ENCODE measurements around the gene KCNQ5. TPM values are rescaled to one million over a fixed set of nuclear protein-coding genes. Genes with fewer than 3 reads are reported as not detected.

Gene KCNQ5
- total RNA-seq, 1 donor from 2014 or later, result 0.49 TPM

DNA sequence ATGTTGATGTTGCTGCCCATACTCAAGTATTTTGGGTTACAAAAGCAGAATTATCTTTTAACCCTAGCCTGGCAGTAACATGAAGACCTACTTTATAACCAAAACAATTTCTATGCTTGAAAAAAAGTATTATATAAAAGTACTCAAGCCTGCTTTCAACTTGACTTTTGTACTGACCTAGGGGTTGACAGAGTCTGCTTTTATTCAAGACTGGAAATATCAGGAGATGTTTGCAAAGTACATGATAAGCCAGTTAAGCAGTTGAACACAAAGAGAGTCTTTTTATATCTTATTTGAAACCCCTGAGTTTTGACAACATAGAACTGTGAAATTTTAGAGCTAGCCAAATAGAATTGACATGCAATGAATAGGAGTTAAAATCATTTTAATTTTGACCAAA lies 159.8 kb downstream of the KCNQ5 start:
- intact Hi-C loops (cut with DNase I), result no loop called here
- ATAC-seq (no peak), DNase-seq (ENCODE audit: low spot score) (no peak)

DNA sequence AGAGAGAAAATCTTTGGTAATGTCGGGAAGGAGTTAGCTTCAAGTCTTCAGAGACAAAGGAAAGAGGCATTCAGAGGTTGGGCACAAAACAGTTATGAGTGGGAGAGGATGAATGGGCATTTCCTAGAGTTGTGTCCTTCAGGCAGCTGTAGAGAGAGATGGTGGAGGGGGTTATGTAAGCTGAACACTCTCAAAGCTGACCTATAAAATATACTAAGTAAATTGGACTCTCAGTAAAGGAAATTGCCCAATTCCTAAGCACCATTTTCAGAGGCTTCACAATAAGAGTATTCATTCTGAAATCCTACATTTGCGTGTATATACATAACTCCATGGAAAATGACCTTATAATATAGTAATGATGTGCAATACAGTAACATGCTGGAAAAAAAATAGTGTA lies 161.2 kb downstream of the KCNQ5 start:
- intact Hi-C loops (cut with DNase I), result no loop called here
- no peak for ATAC-seq
- DNase-seq (ENCODE audit: low spot score), result no peak

- ATAC-seq (no peak), DNase-seq (ENCODE audit: low spot score) (no peak)
- intact Hi-C loops (cut with DNase I), result no loop called here
Measured at GRCh38 chr6:72783666-72784065, 161.8 kb downstream of the KCNQ5 start.

GRCh38 chr6:72784071-72784470 lies 162.2 kb downstream of the KCNQ5 start:
- ATAC-seq (no peak), DNase-seq (ENCODE audit: low spot score) (no peak)
- intact Hi-C loops (cut with DNase I), result no loop called here

DNA sequence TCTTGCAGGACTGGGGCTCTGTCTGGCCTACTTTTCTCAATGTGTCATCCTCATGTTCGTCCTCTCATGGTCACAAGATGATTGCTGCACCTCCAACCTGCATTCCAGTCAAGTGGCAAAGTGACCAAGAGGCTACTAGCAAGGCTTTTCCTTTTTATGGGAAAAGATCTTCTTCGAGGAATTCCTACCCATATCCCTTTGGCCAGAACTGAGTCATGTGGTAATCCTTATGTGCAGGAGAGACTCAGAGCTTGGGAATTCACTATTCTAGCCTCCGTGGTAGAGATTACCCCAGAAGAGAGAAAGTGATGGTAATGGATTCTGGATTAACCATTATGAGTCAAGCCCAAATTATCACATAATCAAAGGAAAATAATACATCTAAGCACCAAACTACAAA lies 162.7 kb downstream of the KCNQ5 start:
- intact Hi-C loops (cut with DNase I), result no loop called here
- no peak for ATAC-seq
- no peak for DNase-seq (ENCODE audit: low spot score)

- intact Hi-C loops (cut with DNase I), result no loop called here
- DNase-seq (ENCODE audit: low spot score) (no peak), ATAC-seq (peak; percentile 24)
Measured at GRCh38 chr6:72787391-72788031, 165.6 kb downstream of the KCNQ5 start.

DNA sequence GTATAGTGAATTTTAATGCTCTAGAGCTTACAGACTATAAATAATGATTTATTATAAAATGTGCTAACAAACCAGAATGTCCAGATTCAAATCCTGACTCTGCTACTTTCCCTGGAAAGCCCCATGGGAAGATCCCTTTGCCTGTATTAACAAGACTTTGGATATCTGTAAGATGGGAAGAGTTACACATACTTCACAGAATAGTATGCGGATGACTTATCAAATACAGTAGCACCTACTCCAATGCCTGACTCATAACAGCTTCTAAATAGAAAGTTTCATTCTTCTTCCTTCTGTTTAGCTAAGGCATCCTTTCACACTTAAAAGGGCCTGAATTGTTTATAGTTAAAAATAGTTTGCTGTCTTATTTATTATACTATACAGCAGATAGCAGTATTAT lies 166.3 kb downstream of the KCNQ5 start:
- DNase-seq (ENCODE audit: low spot score), result no peak
- no peak for ATAC-seq
- intact Hi-C loops (cut with DNase I), result no loop called here

DNA sequence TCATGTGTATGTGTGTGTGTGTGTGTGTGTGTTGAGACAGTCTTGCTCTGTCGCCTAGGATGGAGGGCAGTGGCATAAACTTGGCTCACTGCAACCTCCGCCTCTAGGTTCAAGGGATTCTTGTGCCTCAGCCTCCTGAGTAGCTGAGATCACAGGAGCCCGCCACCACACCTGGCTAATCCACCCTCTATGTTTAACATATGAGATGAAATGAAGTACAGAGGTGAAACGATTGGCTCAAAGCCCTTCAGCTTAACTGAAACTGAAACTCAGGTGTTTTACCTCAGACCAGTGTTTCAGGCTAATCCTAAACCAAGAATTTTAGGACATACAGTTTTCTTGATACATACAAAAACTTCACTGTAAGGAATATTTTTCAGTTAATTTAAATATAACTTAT lies 167.3 kb downstream of the KCNQ5 start:
- no peak for ATAC-seq
- DNase-seq (ENCODE audit: low spot score), result no peak
- intact Hi-C loops (cut with DNase I), result no loop called here

DNA sequence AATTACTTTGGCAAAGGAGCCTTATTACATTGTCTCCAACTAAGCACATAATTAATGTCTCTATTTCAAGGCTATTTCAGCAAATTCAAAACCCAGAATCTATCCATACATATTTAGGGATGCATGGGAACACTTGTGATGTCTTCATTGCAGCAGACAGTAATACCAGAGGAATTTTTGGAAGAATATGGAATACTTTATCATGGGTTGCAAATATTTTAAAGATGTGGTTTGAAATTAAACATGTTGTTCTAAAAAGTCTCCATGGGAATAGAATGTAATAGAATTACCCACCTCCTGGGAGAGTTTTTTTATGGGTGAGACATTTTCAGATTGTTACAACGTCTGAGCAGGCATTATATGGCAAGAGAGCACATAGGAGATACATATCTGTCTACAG lies 170.8 kb downstream of the KCNQ5 start:
- ATAC-seq (no peak), DNase-seq (ENCODE audit: low spot score) (no peak)
- intact Hi-C loops (cut with DNase I), result no loop called here

- intact Hi-C loops (cut with DNase I), result no loop called here
- ATAC-seq (no peak), DNase-seq (ENCODE audit: low spot score) (no peak)
Measured at GRCh38 chr6:72793641-72794395, 172.0 kb downstream of the KCNQ5 start.

- ATAC-seq (no peak), DNase-seq (ENCODE audit: low spot score) (no peak)
- intact Hi-C loops (cut with DNase I), result no loop called here
Measured at GRCh38 chr6:72798196-72798595, 176.3 kb downstream of the KCNQ5 start.

- ATAC-seq, result no peak
- no peak for DNase-seq (ENCODE audit: low spot score)
- intact Hi-C loops (cut with DNase I), result loop anchor here (2.0 kb wide), 1 partner anchor 77 kb away; no protein-coding TSS in a partner anchor
Measured at GRCh38 chr6:72809746-72810379, 188.0 kb downstream of the KCNQ5 start.

DNA sequence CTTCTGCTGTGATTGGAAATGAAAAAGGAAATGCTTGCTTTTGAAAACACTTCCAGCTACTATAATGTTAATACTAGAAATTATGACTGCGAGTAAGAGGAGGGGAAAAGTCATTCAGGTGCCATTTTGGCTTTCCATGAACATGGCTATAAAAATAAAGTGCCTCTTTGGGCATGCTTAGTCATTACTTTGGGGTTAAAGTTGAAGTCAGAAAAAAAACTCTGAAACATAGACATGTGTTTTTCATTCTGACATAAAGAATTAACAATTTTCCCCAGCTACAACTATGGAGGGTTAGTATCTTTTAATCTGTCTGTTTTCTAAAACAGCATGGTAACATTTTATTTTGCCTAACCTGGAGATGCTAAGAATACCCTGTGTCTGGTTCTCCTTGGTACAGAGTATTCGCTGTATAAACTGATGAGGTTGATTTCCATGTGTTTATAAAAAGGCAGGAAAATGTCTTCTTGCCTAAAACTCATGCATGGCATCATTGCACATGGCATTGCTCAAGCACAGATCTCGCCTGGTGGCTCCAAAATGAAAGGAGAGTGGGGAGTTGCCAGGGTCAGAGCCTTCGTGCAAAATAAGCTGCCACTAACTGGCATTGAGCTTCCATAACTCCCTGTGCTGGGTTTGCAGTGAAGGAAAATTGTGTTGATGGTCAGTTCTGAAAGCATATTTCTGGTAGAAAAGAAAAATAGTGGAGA lies 188.9 kb downstream of the KCNQ5 start:
- ATAC-seq (no peak), DNase-seq (ENCODE audit: low spot score) (no peak)
- intact Hi-C loops (cut with DNase I), result no loop called here

DNA sequence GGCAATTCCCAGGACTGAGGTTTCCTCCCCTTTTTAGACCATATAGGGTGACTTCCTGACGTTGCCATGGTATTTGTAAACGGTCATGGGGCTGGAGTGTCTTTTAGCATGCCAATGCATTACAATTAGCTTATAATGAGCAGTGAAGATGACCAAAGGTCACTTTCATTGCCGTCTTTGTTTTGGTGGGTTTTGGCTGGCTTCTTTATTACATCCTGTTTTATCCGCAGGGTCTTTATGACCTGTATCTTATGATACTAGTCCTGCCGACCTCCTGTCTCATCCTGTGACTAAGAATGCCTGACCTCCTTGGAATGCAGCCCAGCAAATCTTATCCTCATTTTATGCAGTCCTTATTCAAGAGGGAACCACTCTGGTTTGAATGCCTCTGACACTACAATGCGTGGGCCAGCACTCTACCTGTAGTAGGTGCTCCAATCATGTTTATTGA lies 190.1 kb downstream of the KCNQ5 start:
- ATAC-seq, result no peak
- intact Hi-C loops (cut with DNase I), result no loop called here

DNA sequence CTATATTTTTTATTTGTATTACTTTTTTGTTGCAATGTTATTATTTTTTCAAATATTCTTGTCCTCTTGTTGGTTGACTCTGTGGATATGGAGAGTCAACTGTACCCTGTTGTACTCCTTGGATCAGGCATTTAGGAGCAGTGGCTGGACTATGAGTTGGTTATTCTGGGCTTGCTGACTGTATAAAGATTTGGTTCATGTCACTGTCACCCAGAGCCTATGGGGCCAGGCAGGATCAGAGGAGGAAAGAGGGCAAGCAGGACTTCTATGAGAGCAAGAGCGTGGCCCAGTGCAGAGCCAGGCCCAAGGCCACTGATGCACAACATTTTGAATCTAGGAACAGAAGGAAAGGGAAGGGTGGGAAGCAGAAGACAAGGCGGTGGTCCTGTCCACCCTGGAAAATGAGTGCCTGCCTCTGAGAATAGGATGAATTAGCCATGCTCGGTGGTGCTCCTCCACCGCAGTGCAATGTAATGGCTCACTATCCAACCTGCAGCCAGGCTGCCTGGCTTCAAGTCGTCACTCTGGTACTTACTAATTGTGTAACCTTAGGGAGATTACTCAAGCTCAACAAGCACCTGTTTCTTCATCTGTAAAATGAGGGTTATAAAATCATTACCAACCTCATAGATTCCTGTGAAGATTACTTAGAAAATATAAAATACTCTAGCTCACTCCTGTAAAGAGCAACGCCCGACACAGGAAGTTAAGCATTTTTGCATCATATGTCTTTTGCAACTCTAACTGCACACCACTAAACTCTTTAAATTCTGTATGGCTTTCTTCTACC lies 192.1 kb downstream of the KCNQ5 start:
- DNase-seq (ENCODE audit: low spot score) (no peak), ATAC-seq (no peak)
- intact Hi-C loops (cut with DNase I), result no loop called here

More for the DNA sequence above, 190.1 kb downstream of the KCNQ5 start:
- DNase-seq (ENCODE audit: low spot score), result no peak

DNA sequence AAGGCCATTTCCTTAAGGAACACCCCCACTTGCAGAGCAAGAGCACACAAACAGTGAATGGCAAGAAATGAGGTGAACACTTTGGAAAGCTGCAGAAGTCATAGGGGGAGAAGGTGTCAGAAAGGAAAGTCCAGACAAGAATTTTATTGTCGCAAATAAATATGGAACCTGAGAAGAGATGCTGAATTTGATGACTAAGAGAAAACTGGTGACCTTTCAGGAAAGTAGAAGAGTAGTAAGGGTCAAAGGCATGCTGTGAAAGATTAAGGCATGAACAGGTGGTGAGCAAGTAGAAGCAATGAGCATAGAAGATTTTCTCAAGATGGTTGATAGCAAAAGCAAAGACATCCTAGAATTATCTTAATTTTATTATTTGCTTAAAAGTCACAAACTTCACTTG lies 194.2 kb downstream of the KCNQ5 start:
- intact Hi-C loops (cut with DNase I), result no loop called here
- no peak for ATAC-seq
- no peak for DNase-seq (ENCODE audit: low spot score)

DNA sequence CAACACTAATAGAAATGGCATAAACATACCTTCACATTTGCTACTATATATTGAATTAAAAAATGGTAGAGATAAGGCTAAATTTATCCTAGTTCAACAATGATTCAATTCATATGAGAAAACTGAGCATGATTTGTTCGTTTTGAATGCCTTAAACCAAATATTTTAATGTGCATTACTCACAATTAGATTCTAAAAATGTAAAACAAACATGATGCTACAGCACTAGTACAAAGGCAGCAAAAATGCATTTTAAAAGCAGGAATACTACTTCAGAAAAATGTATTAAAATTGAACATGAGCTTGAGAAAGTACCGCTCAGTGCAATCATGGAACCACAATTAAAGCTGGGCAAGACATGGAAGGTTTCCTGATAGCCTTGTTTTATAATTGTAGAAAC lies 195.3 kb downstream of the KCNQ5 start:
- ATAC-seq (no peak), DNase-seq (ENCODE audit: low spot score) (no peak)
- intact Hi-C loops (cut with DNase I), result no loop called here

DNA sequence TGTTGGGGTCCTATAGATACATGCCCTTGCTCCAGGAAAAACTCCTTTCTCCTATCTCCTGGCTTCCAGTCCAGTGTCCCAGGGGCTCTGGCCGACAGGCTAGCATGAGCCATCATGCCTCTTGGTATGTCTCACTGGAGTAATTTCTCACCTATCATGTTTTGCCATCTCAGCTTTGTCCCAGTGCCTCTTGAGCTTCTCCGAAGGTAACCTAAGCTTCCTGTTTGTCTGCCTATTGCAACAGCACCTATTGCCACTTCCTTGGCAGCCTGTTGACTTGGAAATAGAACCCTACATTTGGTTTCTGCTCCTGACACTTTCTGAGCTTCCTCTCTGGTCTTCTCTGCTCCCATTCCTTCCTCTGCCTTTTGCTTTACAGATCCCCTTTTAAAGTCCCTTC lies 197.7 kb downstream of the KCNQ5 start:
- intact Hi-C loops (cut with DNase I), result loop anchor here (10.0 kb wide), 1 partner anchor 165 kb away; no protein-coding TSS in a partner anchor
- DNase-seq (ENCODE audit: low spot score) (no peak), ATAC-seq (no peak)

- intact Hi-C loops (cut with DNase I), result loop anchor here (10.0 kb wide), 1 partner anchor 165 kb away; no protein-coding TSS in a partner anchor
- DNase-seq (ENCODE audit: low spot score) (no peak), ATAC-seq (no peak)
Measured at GRCh38 chr6:72820153-72820552, 198.3 kb downstream of the KCNQ5 start.
